22Rv1 (cell line): ENCODE measurements around the gene ABCG4.

ENCODE experiments used
- CTCF ChIP-seq: fragments of 450-650 bp; IDR thresholded peaks from 2 replicates; pipeline ENCODE4 v1.5.1; 2017; ENCODE audit warnings: mild to moderate bottlenecking
- ZFX ChIP-seq: fragments of 450-650 bp; IDR thresholded peaks from 2 replicates; pipeline ENCODE4 v1.6.1; 2017; ENCODE audit warnings: antibody characterized with exemption, borderline replicate concordance

GRCh38 chr11:119157063-119157462 lies 8.2 kb downstream of the ABCG4 start:
- TF ChIP-seq CTCF (no peak), ZFX (no peak)
